Neuronal stem cell (in vitro differentiated cells): ENCODE measurements around the gene UNCX.
"Not testable (repeated sequence)": the region's sequence is repeated elsewhere in the genome, so short reads cannot be mapped to it uniquely, and the experiment has no call there.

Source experiments
- DNase-seq: peaks from one replicate; pipeline ENCODE4 v3.0.0-alpha.2; 2013; ENCODE audit warnings: low spot score
- H2AFZ ChIP-seq: one replicate; pipeline ENCODE4 v1.6.1; 2013; ENCODE audit warnings: mild to moderate bottlenecking, low read length, inconsistent platforms
- H2AK5ac ChIP-seq: 2 replicates; pipeline ENCODE4 v1.6.1; 2013; ENCODE audit warnings: low read depth, mild to moderate bottlenecking, inconsistent platforms, low read length, moderate library complexity, mixed read lengths
- H2BK120ac ChIP-seq: 2 replicates; pipeline ENCODE4 v1.6.1; 2013; ENCODE audit warnings: low read depth, mild to moderate bottlenecking, inconsistent platforms, low read length, moderate library complexity, mixed read lengths
- H2BK12ac ChIP-seq: one replicate; pipeline ENCODE4 v1.6.1; 2013; ENCODE audit warnings: low read length, inconsistent platforms
- H2BK15ac ChIP-seq: 2 replicates; pipeline ENCODE4 v1.6.1; 2013; ENCODE audit warnings: mild to moderate bottlenecking, low read length, inconsistent platforms, mixed read lengths
- H2BK5ac ChIP-seq: one replicate; pipeline ENCODE4 v1.6.1; 2013; ENCODE audit warnings: inconsistent platforms, mild to moderate bottlenecking, low read length, moderate library complexity
- H3K14ac ChIP-seq: one replicate; pipeline ENCODE4 v1.6.1; 2013; ENCODE audit warnings: low read length, inconsistent platforms
- H3K18ac ChIP-seq: 2 replicates; pipeline ENCODE4 v1.6.1; 2013; ENCODE audit warnings: low read length, inconsistent platforms
- H3K23ac ChIP-seq: 2 replicates; pipeline ENCODE4 v1.6.1; 2013; ENCODE audit warnings: low read depth, mild to moderate bottlenecking, mixed read lengths, low read length, inconsistent platforms; ENCODE audit not compliant: poor library complexity
- H3K27ac ChIP-seq: replicated peaks from 3 replicates; pipeline ENCODE4 v1.5.1; 2013; ENCODE audit warnings: low read length, inconsistent platforms
- H3K27me3 ChIP-seq, 3 experiments: 2 replicates each; pipeline ENCODE4 v1.6.1; 2013; ENCODE audit warnings: low read length in 3 of 3, mild to moderate bottlenecking in 2 of 3, inconsistent platforms in 1 of 3, low read depth in 1 of 3, mixed read lengths in 1 of 3, moderate library complexity in 1 of 3; ENCODE audit not compliant: control insufficient read depth in 3 of 3, insufficient read depth in 3 of 3
- H3K36me3 ChIP-seq, 2 donors: replicated peaks in 1 of 2; 2 replicates each; pipeline ENCODE4 v1.6.1; 2013; ENCODE audit warnings: low read length in 2 of 2; ENCODE audit not compliant: control insufficient read depth in 2 of 2, insufficient read depth in 2 of 2
- H3K4ac ChIP-seq: 2 replicates; pipeline ENCODE4 v1.6.1; 2013; ENCODE audit warnings: inconsistent platforms, mild to moderate bottlenecking, low read length, moderate library complexity
- H3K4me1 ChIP-seq, 2 donors: 1 replicate in 1 of 2; 2 replicates in 1 of 2; pipeline ENCODE4 v1.6.1; 2013; ENCODE audit warnings: low read length in 2 of 2, low read depth in 1 of 2; ENCODE audit not compliant: control insufficient read depth in 2 of 2, insufficient read depth in 1 of 2
- H3K4me2 ChIP-seq: one replicate; pipeline ENCODE4 v1.6.1; 2013; ENCODE audit warnings: mild to moderate bottlenecking, low read length, inconsistent platforms; ENCODE audit not compliant: insufficient read depth, poor library complexity, severe bottlenecking
- H3K4me3 ChIP-seq, 2 donors: 2 replicates each; pipeline ENCODE4 v1.5.1; 2013; ENCODE audit warnings: low read length in 2 of 2, mild to moderate bottlenecking in 2 of 2, inconsistent platforms in 1 of 2, moderate library complexity in 1 of 2
- H3K79me1 ChIP-seq: one replicate; pipeline ENCODE4 v1.6.1; 2013; ENCODE audit warnings: low read depth, mild to moderate bottlenecking, inconsistent platforms, low read length, moderate library complexity
- H3K9ac ChIP-seq: one replicate; pipeline ENCODE4 v1.6.1; 2013; ENCODE audit warnings: mild to moderate bottlenecking, low read depth, low read length, inconsistent platforms; ENCODE audit not compliant: poor library complexity
- H3K9me3 ChIP-seq, 2 donors: replicated peaks in 1 of 2; 2 replicates each; pipeline versions ENCODE3 to v1.6.1; 2013; ENCODE audit warnings: low read length in 2 of 2, mild to moderate bottlenecking in 2 of 2, inconsistent platforms in 1 of 2, low read depth in 1 of 2, mixed read lengths in 1 of 2, moderate library complexity in 1 of 2; ENCODE audit not compliant: control insufficient read depth in 2 of 2, insufficient read depth in 1 of 2
- H4K8ac ChIP-seq: one replicate; pipeline ENCODE4 v1.6.1; 2013; ENCODE audit warnings: low read depth, mild to moderate bottlenecking, inconsistent platforms, low read length, moderate library complexity
- H4K91ac ChIP-seq: one replicate; pipeline ENCODE4 v1.6.1; 2013; ENCODE audit warnings: low read length, low read depth, mild to moderate bottlenecking, inconsistent platforms; ENCODE audit not compliant: poor library complexity
- WGBS, 2 donors: extraction: QIAGEN DNeasy Blood & Tissue Kit; methylation state at CpG; one replicate each; pipeline ENCODE4 v1.1.7; 2013; ENCODE audit warnings: missing lambda C conversion rate in 2 of 2, mixed read lengths in 1 of 2; ENCODE audit not compliant: insufficient read length in 2 of 2, insufficient replicate concordance in 1 of 2; ENCODE audit errors: extremely low coverage in 2 of 2; 5-methylcytosine and 5-hydroxymethylcytosine counted together

The UNCX gene

DNA sequence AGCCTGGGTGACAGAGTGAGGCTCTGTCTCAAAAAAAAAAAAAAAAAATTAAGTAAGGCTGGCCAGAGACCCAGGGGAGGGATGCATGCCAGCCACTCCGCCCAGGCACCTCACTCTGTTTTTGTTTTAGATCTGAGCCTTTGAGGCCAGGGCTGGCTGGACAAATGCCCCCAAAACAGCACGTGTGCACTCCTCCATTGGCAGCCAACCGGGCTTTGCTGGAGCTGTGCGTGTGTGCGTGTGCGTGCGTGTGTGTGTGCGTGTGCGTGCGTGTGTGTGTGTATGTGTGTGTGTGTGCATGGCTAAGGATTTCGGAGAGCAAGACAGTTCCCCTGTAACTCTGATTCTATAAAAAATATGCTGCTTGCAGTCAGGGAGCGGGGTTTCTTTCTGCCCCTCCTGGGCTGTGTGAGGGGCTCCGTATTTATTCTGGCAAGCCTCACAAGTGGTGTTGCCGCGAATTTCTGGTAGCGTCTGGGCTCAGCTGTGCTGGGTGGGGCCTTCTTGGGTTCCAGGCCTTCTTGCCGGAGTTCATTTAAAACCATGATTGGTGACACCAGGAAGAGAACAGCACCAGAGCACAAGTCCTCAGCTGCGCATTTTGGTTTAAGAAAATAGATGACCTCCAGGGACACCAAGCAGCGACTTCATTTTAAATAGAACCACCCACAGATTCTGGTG, 28.1 kb upstream of the UNCX start:
- H3K79me1 ChIP-seq: no peaks in the 10 kb centered on the region
- H3K4me3 ChIP-seq: no peak overlapping the region
- H2BK15ac ChIP-seq: no peak overlapping the region
- H2BK120ac ChIP-seq: no peak overlapping the region
- no peak overlapping the region for H4K8ac ChIP-seq
- no peak overlapping the region for H4K91ac ChIP-seq
- no peak overlapping the region for H3K9ac ChIP-seq
- H2BK5ac ChIP-seq: no peak overlapping the region
- H3K14ac ChIP-seq: no peak overlapping the region
- no peaks in the 10 kb centered on the region for H3K4me1 ChIP-seq
- no peak overlapping the region for H2AFZ ChIP-seq
- H3K27me3 ChIP-seq: peaks cover 0 to 42% (median 0%) of the 10 kb centered on the region in 3 experiments
- DNase-seq: no peak
- no peaks in the 10 kb centered on the region for H3K36me3 ChIP-seq
- H2AK5ac ChIP-seq: no peak overlapping the region
- no peaks in the 10 kb centered on the region for H3K9me3 ChIP-seq
- no peak overlapping the region for H3K18ac ChIP-seq
- no CpG with 5 or more reads among the region's 19 CpGs for WGBS, 2 donors
- H3K23ac ChIP-seq: no peak overlapping the region
- H3K4ac ChIP-seq: no peak overlapping the region
- H2BK12ac ChIP-seq: no peak overlapping the region
- H3K27ac ChIP-seq: no peak overlapping the region
- H3K4me2 ChIP-seq: no peak overlapping the region

DNA sequence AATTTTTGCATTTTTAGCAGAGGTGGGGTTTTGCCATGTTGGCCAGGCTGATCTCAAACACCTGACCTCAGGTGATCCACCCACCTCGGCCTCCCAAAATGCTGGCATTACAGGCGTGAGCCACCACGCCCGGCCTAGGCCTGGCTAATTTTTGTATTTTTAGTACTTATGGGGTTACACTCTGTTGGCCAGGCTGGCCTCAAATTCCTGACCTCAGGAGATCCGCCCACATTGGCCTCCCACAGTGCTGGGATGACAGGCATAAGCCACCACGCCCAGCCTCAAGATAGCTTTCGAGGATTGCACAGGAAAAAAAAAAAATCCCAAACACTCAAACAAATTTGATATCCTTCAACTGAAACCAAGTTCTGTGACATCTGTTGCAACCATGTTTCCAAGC, 26.9 kb upstream of the UNCX start:
- not testable (repeated sequence) for H2BK15ac ChIP-seq, H2AFZ ChIP-seq, H3K27ac ChIP-seq, H4K91ac ChIP-seq, H3K14ac ChIP-seq, DNase-seq, H2BK120ac ChIP-seq, H3K4me1 ChIP-seq, H3K36me3 ChIP-seq, H3K23ac ChIP-seq, H4K8ac ChIP-seq, H2BK5ac ChIP-seq, H3K4me2 ChIP-seq, H2AK5ac ChIP-seq, H2BK12ac ChIP-seq, H3K9me3 ChIP-seq, H3K9ac ChIP-seq, H3K79me1 ChIP-seq, H3K18ac ChIP-seq, H3K4ac ChIP-seq, H3K4me3 ChIP-seq
- WGBS, 2 donors: no CpG with 5 or more reads among the region's 7 CpGs
- peaks cover 0 to 51% (median 0%) of the 10 kb centered on the region in 3 experiments for H3K27me3 ChIP-seq

DNA sequence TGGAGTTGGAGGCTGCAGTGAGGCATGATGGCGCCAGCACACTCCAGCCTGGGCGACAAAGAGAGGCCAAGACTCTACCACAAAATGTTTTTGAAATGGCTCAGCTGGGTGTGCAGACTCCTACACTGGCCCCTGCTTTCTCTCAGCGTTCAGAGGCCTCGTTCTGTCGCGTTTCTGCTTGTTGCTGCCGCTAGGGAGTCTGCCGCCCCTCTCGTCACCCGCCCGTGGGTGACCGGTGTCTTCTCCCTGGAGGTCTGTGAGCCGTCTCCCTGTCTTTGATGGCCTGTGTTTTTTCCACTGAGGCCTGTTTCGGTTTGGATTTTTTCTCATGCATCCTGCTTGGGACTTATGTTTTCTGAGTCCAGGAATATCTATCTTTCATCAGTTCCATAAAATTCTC, 23.6 kb upstream of the UNCX start:
- no peak overlapping the region for H2BK15ac ChIP-seq
- no peak overlapping the region for H2AK5ac ChIP-seq
- DNase-seq: no peak
- H3K9ac ChIP-seq: no peak overlapping the region
- no peaks in the 10 kb centered on the region for H3K9me3 ChIP-seq
- H4K8ac ChIP-seq: no peak overlapping the region
- no peak overlapping the region for H2BK120ac ChIP-seq
- H3K27ac ChIP-seq: no peak overlapping the region
- H4K91ac ChIP-seq: no peak overlapping the region
- H3K4me3 ChIP-seq: no peak overlapping the region
- peaks cover 0 to 70% (median 0%) of the 10 kb centered on the region in 3 experiments for H3K27me3 ChIP-seq
- no peak overlapping the region for H3K18ac ChIP-seq
- no CpG with 5 or more reads among the region's 14 CpGs for WGBS, 2 donors
- H3K23ac ChIP-seq: no peak overlapping the region
- H3K4ac ChIP-seq: no peak overlapping the region
- no peak overlapping the region for H3K14ac ChIP-seq
- no peaks in the 10 kb centered on the region for H3K79me1 ChIP-seq
- H2BK12ac ChIP-seq: no peak overlapping the region
- H2AFZ ChIP-seq: no peak overlapping the region
- H3K36me3 ChIP-seq: no peaks in the 10 kb centered on the region
- H2BK5ac ChIP-seq: no peak overlapping the region
- H3K4me1 ChIP-seq: no peaks in the 10 kb centered on the region
- H3K4me2 ChIP-seq: no peak overlapping the region

DNA sequence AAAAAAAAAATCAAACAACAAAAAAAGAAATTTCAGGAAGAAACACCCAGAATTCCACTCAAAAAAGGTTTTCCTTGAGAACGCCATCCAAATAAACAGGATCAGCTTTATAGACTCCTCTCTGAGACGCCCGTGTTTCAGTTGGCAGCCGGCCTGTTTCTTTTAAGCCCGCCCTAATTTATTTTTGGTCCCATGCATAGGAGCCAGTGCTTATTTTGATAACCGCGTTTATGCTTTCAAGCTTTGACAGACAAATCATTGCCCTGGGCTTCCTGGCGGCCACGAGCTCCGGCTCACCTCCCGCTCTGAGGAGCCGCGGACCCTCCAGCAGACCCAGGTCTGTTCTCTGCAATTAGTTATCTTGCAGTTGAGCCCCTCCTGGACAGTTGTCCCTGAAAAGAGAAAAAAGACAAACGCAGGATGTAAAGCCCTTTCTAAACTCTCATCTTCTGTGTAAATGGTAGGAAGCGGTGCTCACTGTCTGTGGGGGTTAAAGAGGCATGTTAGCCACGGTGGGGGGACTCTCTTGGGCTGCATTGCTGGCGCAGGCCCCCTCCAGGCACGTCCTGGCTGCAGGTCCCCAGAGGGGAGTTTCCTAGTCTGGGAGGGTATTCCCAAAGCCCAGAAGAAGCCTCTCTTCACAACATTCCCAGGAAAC, 22.2 kb upstream of the UNCX start:
- no peak overlapping the region for H2BK120ac ChIP-seq
- no peak overlapping the region for H2AK5ac ChIP-seq
- no peaks in the 10 kb centered on the region for H3K36me3 ChIP-seq
- H3K4ac ChIP-seq: no peak overlapping the region
- H2BK12ac ChIP-seq: no peak overlapping the region
- no peaks in the 10 kb centered on the region for H3K79me1 ChIP-seq
- no peak overlapping the region for H2BK15ac ChIP-seq
- WGBS, 2 donors: no CpG with 5 or more reads among the region's 18 CpGs
- H3K4me3 ChIP-seq: no peak overlapping the region
- no peaks in the 10 kb centered on the region for H3K4me1 ChIP-seq
- H3K4me2 ChIP-seq: no peak overlapping the region
- peak overlapping the region; percentile 92 for H3K18ac ChIP-seq
- H4K91ac ChIP-seq: no peak overlapping the region
- no peak for DNase-seq
- no peak overlapping the region for H3K14ac ChIP-seq
- H3K9ac ChIP-seq: no peak overlapping the region
- no peak overlapping the region for H2AFZ ChIP-seq
- H3K27ac ChIP-seq: no peak overlapping the region
- no peak overlapping the region for H3K23ac ChIP-seq
- H3K27me3 ChIP-seq: peaks cover 0 to 76% (median 0%) of the 10 kb centered on the region in 3 experiments
- H3K9me3 ChIP-seq: no peaks in the 10 kb centered on the region
- H4K8ac ChIP-seq: no peak overlapping the region
- peak overlapping the region; percentile 77 for H2BK5ac ChIP-seq
